Bronchus fibroblast of lung (primary cell): ENCODE results near the gene TSG101. TPM values are rescaled to one million over a fixed set of nuclear protein-coding genes. Genes with fewer than 3 reads are reported as not detected.

ENCODE experiments used
- total RNA-seq: library from RNA; depleted of rRNA; stranded (reverse); fragments of >200 nt; gene quantifications from 2 replicates; pipeline ENCODE4 v1.2.3, GENCODE V29; 2015

TSG101 gene
- 78.2 and 92.1 TPM in 2 replicates for total RNA-seq

GRCh38 chr11:18526521-18527296, at the start of gene TSG101:
TSG101 (minus strand) TSS chr11:18526942; CDS start chr11:18526816, 126 bp downstream.

GRCh38 chr11:18455686-18456372, 70.9 kb downstream of the TSG101 start, which contains the start of gene LDHAL6A:
LDHAL6A (plus strand) TSS chr11:18455856; CDS start chr11:18456681, 825 bp downstream.

Other genes starting within 250 kb of the TSG101 start
- gene HPS5, start 204.8 kb downstream of the TSG101 start, total RNA-seq, result 12.3 and 13.1 TPM in 2 replicates
- gene GTF2H1, start 204.4 kb downstream of the TSG101 start, total RNA-seq, result 28.8 and 34.3 TPM in 2 replicates
- 639 and 689 TPM in 2 replicates for gene LDHA, start 132.4 kb downstream of the TSG101 start, total RNA-seq
- gene LDHC, start 114.6 kb downstream of the TSG101 start, total RNA-seq, result 0.30 and 0.34 TPM in 2 replicates
- gene LDHAL6A, start 71.1 kb downstream of the TSG101 start, total RNA-seq, result 0.17 TPM in 1 of 2 replicates, not detected in the other
- gene UEVLD, start 61.8 kb upstream of the TSG101 start, total RNA-seq, result 19.5 and 22.2 TPM in 2 replicates
- gene MISFA, start 72.8 kb upstream of the TSG101 start, total RNA-seq, result 0.34 TPM in 1 of 2 replicates, not detected in the other
- gene SPTY2D1, start 107.4 kb upstream of the TSG101 start, total RNA-seq, result 10.0 and 11.1 TPM in 2 replicates
- 0.45 and 0.50 TPM in 2 replicates for gene TMEM86A, start 171.8 kb upstream of the TSG101 start, total RNA-seq
- under 0.01 TPM in 1 of 2 replicates, not detected in the other for gene IGSF22, start 199.2 kb upstream of the TSG101 start, total RNA-seq